NCI-H1105 treated with DMSO at 0.1 percent for 48 hours (cell line): ENCODE data around the gene CD28.
"Not testable (repeated sequence)": the region's sequence is repeated elsewhere in the genome, so short reads cannot be mapped to it uniquely, and the experiment has no call there.

Experiments used
- DNase-seq: peaks from one replicate; lab custom pipeline; 2025; lab: John Stamatoyannopoulos, UW

CD28 gene

DNA sequence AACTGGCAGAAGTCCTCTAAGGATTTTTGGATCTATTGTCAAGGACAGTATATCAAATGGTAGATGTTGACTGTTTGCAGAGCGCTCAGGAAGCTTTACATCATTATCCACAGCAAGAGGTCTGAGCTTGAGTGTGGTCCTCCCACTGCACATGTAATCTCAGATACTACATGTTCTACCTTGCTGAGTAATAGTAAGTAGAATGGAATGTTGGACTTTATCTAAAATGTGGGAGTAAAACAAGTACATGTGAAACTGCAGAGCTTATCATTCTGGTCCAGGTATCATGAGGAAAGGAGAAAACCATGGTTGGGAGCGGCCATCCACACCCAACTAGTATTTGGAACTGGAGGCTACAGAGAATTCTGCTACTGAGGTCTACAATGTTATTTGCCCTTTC, 19.3 kb upstream of the CD28 start:
- no peak for DNase-seq

DNA sequence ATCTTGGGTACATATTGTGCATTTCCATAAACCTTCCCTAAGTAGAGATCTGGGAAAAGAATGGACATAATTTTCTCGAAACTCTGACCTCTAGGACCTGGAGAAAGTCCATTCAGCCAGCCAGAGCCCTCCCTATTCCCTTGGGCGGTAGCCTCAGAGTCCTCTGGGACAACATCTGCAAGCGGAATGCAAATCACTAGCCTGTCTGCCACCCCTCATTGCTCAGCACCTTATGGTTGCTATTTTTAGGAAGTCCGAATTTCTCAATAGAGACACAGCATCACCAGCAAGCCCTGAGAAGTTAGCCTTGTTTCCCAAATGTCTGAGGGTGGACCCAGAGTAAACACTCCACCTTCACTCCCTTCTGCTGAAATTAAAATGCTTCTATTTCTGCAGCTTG, 17.6 kb upstream of the CD28 start:
- no peak for DNase-seq

DNA sequence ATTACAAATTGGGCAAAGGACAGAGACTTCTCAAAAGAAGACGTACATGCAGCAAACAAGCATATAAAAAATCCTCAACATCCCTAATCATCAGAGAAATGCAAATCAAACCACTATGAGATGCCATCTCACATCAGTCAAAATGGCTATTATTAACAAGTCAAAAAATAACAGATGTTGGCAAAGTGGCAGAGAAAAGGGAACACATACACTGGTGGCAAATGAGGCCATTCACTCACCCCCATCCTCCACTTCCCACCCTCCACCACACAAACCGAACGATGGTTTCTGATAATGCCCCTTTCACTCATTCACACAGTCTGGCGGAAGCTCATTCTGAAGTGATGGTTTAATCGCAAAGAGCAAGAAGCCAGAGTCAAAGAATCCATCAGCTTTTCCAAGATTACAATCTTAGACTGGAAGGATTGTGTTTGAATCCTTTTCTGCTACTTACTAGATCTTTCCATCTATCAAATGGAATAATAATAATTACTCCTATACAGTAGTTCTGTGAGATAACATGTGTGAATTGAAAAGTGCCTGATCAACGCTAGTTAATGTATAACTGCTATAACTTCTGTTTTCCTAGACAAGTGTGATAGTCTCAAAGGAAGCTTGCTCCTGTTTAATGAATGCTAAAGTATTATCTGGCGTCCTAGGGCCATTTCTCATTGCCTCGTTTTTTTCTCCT, 16.9 kb upstream of the CD28 start:
- no peak for DNase-seq

DNA sequence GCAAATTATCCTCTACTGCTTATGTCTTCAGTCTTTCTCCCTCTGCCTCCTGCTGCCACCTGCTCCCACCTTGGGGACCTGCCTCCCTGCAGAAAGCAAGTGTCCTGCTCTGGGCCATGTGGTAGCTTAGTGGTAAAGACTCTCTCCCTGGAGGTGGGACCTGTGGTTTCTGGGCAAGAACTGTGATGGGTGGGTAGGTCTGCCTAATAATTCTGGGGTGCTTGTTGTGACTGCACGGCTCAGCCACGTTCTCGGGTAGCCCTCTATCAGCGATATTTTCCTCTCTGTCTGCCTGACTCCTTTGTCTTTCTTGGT, 16.4 kb upstream of the CD28 start:
- no peak for DNase-seq

DNA sequence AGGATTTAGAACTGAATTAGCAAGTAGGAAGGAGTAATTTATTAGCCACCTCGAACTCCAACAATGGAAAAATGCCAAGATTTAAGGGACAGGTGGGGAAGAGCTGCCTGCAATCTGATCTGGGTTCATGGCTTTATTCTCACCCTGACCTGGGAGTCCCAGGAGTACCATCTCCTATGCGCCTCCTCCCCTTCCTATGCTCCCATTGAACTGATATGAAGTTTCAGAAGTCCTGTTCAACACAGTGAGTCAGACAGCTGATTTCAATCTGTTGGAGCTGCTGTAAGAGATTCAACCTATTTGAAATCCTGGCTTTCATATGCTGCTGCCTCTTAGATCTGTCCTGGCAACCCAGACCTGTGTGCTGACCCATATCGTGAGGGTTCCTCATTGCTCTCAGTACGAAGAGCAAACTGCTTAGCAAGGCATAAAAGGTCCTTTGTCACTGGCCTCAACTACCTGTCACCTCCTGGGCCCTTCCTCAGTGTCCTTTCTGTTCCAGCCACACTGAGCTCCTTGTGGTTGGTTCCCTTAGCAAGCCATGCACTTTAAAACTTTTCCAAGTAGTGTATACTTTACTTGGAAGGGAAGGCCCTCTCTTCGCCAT, 15.9 kb upstream of the CD28 start:
- DNase-seq, result peak; percentile 4

DNA sequence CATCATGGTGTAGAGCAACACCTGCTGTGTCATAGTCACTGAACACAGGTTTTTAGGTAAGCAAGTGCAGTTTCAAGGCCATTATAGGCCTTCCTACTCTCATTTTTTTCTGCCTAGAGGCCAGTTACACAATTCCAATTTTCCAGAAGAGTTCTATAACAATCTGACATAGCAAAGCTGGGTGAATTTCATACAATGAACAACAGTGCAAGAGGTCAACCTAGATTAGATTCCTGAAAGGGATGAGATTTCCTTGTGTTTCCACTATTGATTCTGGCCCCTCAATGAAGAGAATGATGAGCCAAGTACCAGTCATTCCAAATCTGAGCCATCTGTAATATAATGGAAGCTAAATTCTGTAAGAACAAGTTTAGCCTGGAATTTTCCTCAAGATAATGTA, 15.3 kb upstream of the CD28 start:
- no peak for DNase-seq

DNA sequence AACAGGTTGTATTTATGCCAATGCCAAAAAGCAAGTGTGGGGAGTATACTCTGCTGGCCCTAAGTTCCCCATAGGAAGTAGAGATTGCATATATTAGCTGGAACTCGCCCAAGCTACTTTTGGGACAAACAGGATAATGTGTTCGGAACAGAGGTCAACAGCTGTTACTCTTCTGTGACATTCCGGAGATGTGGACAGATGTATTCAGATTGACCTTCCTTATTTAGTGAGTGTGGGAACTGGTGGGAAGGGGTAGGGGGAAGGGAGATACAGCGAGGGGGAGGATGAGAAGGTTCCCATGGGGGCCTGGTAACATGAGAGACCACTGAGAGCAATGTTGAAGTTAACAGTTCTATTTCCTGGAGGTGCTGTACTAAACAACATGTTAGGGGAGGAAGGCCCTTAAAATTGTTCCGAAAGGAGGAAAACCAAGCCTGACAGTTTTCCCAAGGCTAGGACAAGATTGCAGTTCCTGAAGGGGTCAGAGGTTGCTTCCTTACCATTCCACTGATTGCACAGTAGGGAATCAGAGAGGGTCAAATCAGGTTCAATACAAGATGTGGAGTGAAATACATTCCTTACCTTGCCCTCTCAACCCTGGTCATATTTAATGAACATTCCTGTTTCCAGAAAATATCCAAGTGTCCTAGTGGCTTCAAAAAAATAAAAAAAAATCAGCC, 14.3 kb upstream of the CD28 start:
- DNase-seq, result no peak

DNA sequence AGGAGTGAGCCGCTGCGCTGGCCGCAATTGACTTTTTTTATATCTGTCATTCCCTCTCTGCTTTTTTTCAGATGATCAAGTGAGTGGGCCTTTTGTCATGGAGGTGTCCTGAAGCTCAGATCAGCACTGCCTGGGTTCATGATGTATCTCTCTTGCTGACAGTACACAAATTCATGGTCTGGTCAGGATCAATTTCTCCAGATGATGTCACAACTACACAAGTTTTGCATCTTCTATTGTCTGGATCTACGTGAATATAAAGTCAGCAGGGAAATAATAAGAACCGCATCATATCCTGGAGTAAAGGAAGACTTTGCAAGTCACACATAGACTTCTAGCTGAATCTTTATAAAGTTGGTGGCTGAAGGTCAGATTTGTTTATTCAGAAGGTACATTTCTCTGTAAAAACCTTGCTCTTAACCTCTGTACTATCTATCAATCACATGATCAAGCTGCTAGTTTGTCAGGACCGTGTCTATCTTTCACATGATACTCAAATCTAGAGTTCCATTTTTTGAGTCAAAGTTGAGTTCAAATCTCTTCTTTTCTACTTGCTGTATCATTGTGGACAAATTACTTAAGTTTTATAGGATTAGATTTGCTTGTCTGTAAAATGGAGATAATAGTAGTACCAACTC, 13.1 kb upstream of the CD28 start:
- no peak for DNase-seq

DNA sequence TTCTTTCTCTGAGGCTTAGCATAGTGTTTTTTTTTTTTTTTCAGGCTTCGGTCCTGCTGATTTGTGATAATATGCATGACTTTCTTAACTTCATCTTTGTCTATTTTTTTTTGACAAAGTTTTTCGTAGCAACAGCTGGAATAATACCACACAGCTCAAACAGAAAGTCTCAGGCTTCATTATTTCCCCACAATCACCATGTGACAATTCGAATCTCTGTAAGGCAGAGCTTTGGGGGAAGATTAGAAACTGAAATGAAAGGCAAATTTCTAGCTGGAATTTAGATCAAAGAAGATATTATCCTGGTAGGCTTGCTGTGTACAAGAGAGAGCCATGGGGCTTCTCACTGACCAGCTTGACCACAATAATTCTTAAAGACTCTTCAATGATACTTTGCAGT, 12.2 kb upstream of the CD28 start:
- DNase-seq, result no peak

DNA sequence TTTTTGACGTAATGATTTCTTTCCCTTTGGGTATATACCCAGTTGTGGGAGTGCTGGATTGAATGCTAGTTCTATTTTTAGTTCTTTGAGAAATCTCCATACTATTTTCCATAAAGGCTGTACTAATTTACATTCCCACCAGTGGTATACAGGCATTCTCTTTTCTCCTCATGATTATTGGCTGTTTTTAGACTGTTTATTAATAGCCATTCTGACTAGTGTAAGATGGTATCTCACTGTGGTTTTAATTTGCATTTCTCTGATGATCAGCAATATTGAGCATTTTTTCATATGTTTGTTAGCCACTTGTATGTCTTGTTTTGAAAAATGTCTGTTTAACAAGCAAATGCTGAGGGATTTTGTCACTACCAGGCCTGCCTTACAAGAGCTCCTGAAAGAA, 9.2 kb upstream of the CD28 start:
- no peak for DNase-seq

DNA sequence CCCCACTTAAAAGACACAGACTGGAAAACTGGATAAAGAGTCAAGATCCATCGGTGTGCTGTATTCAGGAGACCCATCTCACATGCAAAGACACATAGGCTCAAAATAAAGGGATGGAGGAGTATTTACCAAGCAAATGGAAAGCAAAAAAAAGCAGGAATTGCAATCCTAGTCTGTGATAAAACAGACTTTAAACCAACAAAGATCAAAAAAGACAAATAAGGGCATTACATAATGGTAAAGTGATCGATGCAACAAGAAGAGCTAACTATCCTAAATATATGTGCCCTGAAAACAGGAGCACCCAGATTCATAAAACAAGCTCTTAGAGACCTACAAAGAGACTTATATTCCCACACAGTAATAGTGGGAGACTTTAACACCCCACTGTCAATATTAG, 8.7 kb upstream of the CD28 start:
- DNase-seq, result not testable (repeated sequence)

DNA sequence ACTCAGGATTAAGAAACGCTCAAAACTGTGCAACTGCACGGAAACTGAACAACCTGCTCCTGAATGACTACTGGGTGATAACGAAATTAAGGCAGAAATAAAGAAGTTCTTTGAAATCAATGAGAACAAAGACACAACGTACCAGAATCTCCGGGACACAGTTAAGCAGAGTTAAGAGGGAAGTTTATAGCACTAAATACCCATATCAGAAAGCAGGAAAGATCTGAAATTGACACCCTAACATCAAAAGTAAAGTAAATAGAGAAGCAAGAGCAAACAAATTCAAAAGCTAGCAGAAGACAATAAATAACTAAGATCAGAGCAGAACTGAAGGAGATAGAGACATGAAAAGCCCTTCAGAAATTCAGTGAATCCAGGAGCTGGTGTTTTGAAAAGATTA, 8.0 kb upstream of the CD28 start:
- not testable (repeated sequence) for DNase-seq

DNA sequence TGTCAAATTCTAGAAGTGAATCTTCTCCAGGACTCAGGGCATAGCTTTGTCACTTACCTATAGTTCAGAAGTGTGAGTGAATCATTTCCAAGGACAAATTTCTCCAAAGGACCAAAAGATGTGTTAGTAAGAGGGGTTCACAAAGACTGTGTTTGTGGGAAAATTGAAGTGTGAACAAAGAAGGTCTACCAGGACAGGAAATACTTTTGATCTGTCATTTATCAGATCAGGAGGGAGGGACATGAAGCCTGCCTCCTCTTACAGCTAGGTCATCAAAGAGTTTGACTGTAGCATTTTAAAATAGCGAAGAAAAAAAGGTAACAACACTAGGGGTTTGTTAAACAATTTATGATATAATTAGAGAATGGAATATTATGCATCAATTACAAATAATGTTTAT, 2.0 kb upstream of the CD28 start:
- DNase-seq, result no peak

DNA sequence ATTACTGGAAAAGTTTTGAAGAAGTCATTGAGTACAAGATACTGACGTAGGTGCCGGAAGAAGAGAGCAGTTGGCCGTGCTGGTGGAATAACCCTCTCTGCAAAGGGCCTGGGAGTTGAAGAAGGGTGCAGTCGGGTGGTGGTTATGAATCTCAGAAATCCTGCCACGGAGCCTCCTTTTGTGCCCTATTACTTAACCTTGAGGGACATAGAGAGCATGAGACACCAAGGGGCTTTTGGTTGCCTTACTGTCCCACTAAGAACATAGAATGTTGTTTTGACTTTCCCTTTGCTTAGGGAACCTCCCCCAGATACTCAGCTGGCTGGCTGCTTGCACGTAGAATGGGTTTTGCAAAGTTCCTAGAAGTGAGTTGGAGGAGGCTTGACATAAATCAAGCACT, 1.3 kb upstream of the CD28 start:
- no peak for DNase-seq

DNA sequence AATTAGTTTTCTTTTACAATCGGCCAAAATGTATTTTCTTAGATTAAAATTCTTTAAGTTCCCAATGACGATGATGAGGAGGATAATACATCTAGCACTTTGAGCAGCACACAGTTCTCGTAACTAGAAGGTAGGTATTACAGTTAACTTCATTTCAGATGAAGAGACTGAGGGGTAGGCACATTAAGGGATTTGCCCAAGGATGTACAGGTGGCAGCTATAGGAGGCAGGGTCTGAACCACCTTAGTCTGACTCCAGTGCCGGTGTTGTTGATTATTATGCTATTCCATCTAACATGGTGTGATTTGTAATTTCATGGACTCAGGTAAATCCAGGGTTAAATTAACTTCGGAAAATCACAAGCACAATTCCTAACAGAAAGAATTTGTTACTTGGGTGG, 1.1 kb downstream of the CD28 start:
- DNase-seq, result no peak

DNA sequence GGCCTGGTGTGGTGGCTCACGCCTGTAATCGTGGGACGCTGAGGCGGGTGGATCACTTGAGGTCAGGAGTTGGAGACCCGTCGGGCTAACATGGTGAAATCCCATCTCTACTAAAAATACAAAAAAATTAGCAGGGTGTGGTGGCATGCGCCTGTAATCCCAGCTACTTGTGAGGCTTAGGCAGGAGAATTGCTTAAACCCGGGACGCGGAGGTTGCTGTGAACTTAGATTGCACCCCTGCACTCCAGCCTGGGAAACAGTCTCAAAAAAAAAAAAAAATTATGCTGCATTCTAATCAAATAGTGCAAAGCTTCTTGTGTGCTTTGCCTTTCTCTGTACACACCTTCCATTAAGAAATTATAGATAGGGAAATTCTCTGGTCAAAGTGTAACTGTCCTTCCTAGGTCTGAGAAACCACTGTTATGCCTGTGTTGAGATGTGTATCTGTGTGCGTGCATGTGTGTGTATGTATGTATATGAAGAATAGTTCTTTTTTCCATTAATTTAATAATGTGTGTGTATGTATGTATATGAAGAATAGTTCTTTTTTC, 2.5 kb downstream of the CD28 start:
- no peak for DNase-seq

DNA sequence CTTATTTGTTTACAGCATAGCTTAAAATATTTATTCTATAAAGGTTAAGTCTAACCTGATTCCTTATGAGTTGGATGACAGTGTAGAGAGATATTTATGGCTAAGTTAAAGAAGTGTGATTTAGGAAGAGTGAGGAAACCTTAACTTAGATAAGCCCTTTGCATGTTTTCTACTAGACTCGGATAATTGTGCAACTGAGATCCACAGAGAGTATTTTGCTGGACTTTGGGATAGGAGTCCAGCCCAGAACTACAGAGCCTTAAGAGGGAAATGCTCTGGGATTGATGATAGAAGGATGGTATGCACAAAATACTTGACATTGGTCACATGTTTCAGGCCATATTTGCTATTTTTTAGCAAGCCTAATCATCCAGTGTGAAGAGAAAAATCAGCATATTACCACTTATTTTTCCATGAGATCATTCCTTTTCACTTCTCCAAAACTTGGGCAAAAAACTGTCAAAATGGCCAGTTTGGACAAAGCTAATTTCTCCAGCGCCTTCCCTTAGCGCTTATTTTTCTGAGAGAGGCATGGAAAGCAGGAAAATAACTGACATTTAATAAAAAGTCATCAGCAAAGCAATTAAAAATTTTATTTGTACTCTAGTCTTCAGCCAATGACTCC, 3.1 kb downstream of the CD28 start:
- DNase-seq, result no peak

DNA sequence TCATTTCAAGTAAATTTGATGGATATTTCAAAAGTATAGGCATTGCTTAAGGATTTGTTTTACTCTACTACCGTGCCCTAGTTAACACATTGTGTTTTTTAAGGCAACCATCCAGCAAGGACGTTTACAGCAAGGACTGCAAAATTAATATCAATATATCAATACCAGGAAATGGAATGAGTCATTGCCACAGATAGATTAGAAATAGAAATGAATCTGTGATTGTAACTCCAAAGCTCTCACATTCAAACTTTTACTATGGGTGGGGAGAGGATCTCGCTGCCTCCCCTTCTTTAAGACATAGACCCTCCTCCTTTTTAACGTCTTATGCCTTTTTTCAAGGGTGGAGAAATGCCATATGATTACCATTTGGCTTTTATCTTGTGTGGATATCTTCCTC, 3.8 kb downstream of the CD28 start:
- no peak for DNase-seq

DNA sequence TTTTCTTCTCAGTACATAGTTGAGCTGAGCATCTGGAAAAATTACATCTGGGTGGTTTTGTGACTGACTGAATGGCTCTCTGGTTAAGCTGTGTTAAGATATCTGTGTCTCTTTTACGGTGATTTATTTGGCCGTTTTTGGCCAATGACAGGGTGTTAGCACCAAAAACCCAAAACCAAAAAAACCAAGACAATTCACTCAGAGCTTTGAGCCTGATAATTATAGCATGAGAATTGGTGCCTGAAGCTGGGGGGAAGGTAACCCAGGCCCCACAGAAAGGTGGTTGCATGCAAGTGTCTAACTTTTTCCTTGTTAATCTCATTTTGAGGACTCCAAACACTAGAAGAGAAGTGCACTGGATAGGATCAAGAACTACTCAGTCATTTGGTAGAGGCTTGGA, 4.5 kb downstream of the CD28 start:
- no peak for DNase-seq

DNA sequence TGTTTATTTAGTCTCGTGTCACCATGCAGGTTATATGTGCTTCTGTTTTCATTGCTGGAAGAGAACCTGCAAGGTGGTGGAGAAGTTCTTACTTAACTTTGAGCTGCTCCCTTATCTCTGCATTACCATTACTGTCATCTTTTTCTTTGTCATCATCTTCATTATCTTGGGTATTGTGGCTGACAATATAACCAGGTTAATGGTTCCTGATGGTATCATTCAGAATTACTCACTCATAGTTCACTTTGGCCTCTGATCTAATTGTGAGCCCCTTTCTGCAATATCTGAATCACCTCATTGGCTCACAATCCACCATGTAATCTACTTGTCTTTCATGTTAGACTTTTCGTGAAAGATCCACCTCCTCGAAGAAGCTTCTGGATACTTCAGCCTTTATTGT, 5.0 kb downstream of the CD28 start:
- DNase-seq, result no peak

DNA sequence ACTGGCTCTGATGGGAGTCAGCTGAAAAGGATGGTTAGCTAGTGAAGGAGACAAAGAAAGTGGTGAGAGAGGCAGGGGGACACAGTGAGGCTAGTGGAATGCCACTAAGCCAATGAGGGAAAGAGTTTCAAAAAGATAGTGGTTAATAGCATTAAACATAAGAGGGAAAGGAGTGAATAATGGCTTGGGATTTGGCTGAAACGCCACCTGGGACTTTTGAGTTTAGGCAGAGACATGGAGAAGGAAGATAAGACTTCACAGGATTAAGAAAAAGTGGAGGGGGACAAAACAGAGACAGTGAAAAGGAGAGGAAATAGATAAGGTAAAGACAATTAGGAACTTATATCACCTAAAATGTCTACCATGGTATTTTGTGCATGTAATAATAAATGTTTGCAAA, 6.9 kb downstream of the CD28 start:
- no peak for DNase-seq

DNA sequence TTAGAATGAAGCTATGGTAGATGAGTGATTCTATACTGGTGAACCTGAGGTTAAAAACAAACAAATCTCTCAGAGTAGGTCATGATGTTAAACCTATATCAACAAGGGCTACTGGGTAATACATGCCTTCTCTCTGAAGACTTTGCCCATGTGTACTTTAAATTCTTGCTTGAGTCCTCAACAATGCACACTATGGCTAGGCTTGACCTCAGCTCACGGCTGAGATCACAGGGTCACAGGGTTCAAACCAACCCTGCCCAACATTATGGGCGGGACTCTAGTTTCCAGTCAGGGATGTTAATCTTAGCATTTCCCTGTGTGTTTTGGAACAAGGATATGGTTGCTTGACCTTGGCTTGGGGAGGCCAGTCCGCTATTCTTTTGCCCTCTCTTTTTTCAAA, 7.7 kb downstream of the CD28 start:
- DNase-seq, result no peak

DNA sequence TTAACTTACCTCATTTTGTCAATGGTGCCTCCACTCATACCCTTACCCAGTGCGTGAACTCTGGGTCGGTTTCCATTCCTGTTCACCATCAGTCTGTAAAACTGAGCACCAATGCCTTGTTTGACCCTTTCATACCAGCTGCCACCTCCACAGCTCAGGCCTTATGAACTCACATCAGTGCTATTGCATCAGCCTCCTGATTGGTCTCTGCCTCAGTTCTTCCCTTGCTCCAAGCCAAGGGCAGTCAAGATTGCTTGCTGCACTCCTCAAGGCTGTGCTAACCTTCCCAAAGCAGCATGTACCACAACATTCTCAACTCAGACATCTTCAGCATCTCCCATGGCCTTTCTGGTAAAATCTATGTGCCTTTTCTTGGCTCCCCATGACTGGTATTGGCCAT, 9.3 kb downstream of the CD28 start:
- DNase-seq, result no peak
